Stimulated activated naive CD8-positive, alpha-beta T cell treated with anti-CD3 and anti-CD28 coated beads, Interleukin-15, Interleukin-2, amounts not matched to agents 100 U/mL and 50 U/mL, for 24 hours (primary cell): Measurements from ENCODE around the gene OR8G5.

Experiments
- ATAC-seq: fragments of 150-1000 bp; cut with Tn5 transposase; one replicate; pipeline ENCODE4 v1.10.0; 2021
- DNase-seq: peaks from one replicate; pipeline ENCODE4 v3.0.0; 2021

Gene OR8G5

DNA sequence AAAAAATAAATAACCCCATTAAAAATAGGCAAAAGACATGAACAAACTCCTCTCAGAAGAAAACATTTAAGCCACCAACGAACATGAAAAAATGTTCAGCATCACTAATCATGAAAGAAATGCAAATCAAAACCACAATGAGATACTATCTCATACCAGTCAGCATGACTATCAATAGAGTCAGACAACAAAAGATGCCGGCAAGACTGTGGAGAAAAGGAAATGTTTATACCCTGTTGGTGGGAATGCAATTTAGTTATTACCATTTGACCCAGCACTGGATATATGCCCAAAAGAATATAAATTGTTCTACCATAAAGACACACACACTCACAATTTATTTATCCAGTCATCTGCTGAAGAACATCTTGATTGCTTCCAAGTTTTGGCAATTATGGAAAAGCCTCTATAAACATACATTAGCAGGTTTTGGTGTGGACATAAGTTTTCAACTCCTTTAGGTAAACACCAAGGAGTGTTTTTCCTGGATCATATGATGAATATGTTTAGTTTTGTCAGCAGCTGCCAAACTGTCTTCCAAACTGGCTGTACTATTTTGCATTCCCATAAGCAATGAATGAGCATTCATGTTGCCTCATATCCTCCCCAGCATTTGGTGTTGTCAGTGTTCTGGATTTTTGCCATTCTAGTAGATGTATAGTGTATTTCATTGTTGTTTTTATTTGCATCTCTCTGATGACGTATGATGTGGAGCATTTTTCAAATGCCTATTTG lies 29.6 kb downstream of the OR8G5 start:
- no peak for ATAC-seq

GRCh38 chr11:124294687-124295086 lies 38.5 kb downstream of the OR8G5 start:
- no peak for ATAC-seq
- DNase-seq, result no peak

More for the DNA sequence above, 29.6 kb downstream of the OR8G5 start:
- no peak for DNase-seq

DNA sequence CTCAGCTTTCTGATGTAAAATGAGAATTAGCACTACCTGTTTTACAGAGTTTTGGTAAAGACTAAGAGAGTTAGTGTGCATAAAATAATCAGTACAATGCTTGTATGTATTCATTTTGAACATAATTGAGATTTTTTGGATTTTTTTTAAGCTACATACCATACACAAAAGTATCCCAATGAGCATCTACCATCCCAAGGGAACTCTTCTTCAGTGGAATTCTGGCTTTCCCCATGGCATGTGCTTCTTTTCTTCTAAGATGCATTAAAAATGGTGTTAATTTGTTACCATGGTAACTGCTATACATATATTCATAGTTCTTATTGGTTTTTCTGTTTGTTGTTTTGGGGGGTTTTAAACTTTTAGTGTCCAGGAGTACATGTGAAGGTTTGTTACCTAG lies 39.8 kb downstream of the OR8G5 start:
- ATAC-seq (no peak), DNase-seq (no peak)

DNA sequence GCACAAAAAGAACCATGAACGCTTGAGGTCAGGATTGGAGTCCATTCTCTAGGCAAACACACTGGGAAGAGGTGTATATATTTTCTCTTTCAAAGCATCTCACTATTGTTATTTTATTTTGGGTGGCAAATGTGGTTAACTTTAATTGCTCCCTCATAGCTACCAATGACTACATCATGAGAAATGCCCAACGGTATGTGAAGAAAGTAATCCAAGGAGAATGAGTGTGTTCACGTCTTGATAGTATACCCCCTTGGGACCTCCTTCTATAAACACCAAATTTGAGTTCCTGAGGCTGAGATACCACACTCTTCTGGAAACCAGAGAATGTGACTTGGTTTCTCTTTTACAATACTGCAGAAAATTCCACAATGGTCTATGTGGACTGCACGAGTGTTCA lies 41.7 kb downstream of the OR8G5 start:
- DNase-seq, result no peak
- no peak for ATAC-seq

GRCh38 chr11:124301548-124301947 lies 45.4 kb downstream of the OR8G5 start:
- ATAC-seq (no peak), DNase-seq (no peak)

- no peak for ATAC-seq
- no peak for DNase-seq
These were observed 46.4 kb downstream of the OR8G5 start for GRCh38 chr11:124302347-124303125.

GRCh38 chr11:124307093-124307492 lies 50.9 kb downstream of the OR8G5 start:
- no peak for ATAC-seq

GRCh38 chr11:124310721-124311120 lies 54.5 kb downstream of the OR8G5 start:
- no peak for DNase-seq

More at GRCh38 chr11:124307093-124307492, 50.9 kb downstream of the OR8G5 start:
- no peak for DNase-seq

DNA sequence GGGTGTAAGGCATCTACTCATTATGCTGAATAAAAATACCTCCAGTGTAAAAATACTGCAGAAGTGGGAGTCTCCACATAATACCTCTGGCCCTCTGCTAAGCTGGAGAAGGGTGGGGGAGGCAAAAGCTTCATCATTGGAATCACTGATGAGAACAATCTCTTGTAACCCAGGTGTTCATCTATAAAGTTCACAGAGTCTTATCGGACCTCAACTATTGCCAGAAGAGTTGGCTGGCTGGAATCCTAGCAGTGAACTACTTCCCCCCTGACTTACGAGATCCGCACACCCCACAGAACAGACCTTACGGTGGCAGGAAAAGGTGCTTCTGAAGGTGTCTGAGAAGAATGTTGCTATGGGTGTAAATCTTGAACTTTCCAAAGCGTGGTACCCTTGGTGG lies 55.1 kb downstream of the OR8G5 start:
- no peak for DNase-seq
- no peak for ATAC-seq

More at GRCh38 chr11:124310721-124311120, 54.5 kb downstream of the OR8G5 start:
- ATAC-seq, result no peak

- no peak for ATAC-seq
These were observed 55.5 kb downstream of the OR8G5 start for GRCh38 chr11:124311670-124312069.

GRCh38 chr11:124313131-124313530 lies 57.0 kb downstream of the OR8G5 start:
- no peak for DNase-seq

More at GRCh38 chr11:124311670-124312069, 55.5 kb downstream of the OR8G5 start:
- no peak for DNase-seq

DNA sequence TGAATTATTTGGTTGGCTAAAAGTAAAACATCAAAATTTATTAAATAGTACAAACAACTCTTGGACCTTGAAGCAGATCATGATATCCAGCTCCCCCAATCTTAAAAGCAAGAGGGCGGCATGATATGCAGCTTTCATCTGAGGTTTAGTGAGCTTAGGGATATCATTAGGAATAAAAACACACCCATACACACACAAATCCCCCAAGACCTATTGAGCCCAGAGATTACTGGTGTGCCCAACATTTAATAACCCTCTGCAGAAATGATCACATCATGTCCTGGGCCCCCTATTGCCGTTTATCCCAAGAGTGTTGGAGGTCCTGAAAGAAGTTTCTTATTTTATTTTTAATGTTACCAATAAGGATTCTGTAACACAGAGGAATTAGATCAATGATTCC lies 57.7 kb downstream of the OR8G5 start, which contains the start of gene OR8D1:
TSS of gene OR8D1 (minus strand) at position 101 of the 400 bp plus-strand sequence. CDS start 3,183 bp downstream, outside the sequence.
- ATAC-seq, result no peak
- no peak for DNase-seq

More at GRCh38 chr11:124313131-124313530, 57.0 kb downstream of the OR8G5 start:
- ATAC-seq, result no peak

DNA sequence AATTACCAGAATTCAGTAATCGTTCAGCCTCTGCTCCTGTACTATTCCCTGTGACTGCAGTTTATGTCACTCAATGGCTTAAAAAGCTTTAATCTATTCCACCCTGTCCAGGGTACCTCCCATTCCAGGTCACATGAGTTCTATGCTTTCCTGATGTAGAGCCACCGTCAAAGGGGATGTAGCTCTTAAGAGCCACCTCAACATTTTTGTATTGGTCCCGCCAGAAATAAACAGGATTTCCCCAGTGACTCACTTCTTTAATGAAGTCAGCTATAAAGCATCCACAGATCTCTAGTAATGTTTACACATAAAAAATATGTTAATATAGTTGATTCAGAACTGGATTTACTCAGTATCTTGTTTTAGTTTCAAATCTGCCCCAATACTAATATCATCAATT lies 58.9 kb downstream of the OR8G5 start:
- DNase-seq (no peak), ATAC-seq (no peak)
